K562 (cell line): ENCODE data around the gene CLCA2. TPM values are rescaled to one million over a fixed set of nuclear protein-coding genes. Genes with fewer than 3 reads are reported as not detected.

Experiments
- C11orf30 ChIP-seq: fragments of 450-650 bp; IDR thresholded peaks from 2 replicates; pipeline ENCODE4 v1.6.1; 2016; ENCODE audit warnings: low read depth, mild to moderate bottlenecking
- FOXA3 ChIP-seq, 2 experiments: fragments of 450-650 bp in 1 of 2; sonication (generic) in 1 of 2; formaldehyde crosslinking; IDR thresholded peaks in 1 of 2; conservative IDR thresholded peaks in 1 of 2; 2 replicates each; pipeline versions ENCODE4 v1.4.0 to v1.8.0; 2020 to 2022; ENCODE audit warnings: mild to moderate bottlenecking in 2 of 2, missing genetic modification reagents in 1 of 2
- FOXJ2 ChIP-seq: fragments of 200-800 bp; sonication (Bioruptor generic); IDR thresholded peaks from 2 replicates; pipeline ENCODE4 v1.6.1; 2016; ENCODE audit warnings: missing genetic modification characterization, missing compliant biosample characterization
- HNRNPUL1 ChIP-seq: fragments of 200-400 bp; formaldehyde crosslinking; IDR thresholded peaks from 2 replicates; pipeline ENCODE4 v1.6.1; 2017; ENCODE audit warnings: low read length
- MAZ ChIP-seq, 2 experiments: fragments of 450-650 bp in 1 of 2; sonication (generic) in 1 of 2; formaldehyde crosslinking; IDR thresholded peaks in 1 of 2; conservative IDR thresholded peaks in 1 of 2; 2 replicates each; pipeline versions ENCODE4 v1.4.0 to v1.5.0; 2020; ENCODE audit warnings: mild to moderate bottlenecking in 1 of 2, missing genetic modification reagents in 1 of 2
- MCM7 ChIP-seq, 2 experiments: fragments of 450-650 bp; IDR thresholded peaks; 2 replicates each; pipeline ENCODE4 v1.6.1; 2016 to 2018
- MITF ChIP-seq: IDR thresholded peaks from 2 replicates; pipeline ENCODE4 v1.6.1; 2014; ENCODE audit warnings: antibody characterized with exemption
- MYBL2 ChIP-seq, 2 experiments: fragments of 450-650 bp in 1 of 2; sonication (generic) in 1 of 2; formaldehyde crosslinking in 1 of 2; IDR thresholded peaks; 2 replicates each; pipeline versions ENCODE4 v1.6.1 to v1.8.1; 2017 to 2022; ENCODE audit warnings: borderline replicate concordance in 1 of 2, inconsistent platforms in 1 of 2, low read depth in 1 of 2, mild to moderate bottlenecking in 1 of 2, missing genetic modification reagents in 1 of 2, moderate library complexity in 1 of 2
- MYNN ChIP-seq, 2 experiments: sonication (generic); formaldehyde crosslinking in 1 of 2; IDR thresholded peaks; 2 replicates each; pipeline versions ENCODE4 v1.5.0 to v1.6.1; 2016 to 2020; ENCODE audit warnings: antibody characterized with exemption in 1 of 2, missing genetic modification reagents in 1 of 2
- NCOA2 ChIP-seq, 2 experiments: fragments of 450-650 bp; IDR thresholded peaks; 2 replicates each; pipeline ENCODE4 v1.6.1; 2018; ENCODE audit warnings: mild to moderate bottlenecking in 2 of 2, moderate library complexity in 1 of 2; ENCODE audit not compliant: partially characterized antibody in 2 of 2
- NCOR1 ChIP-seq: fragments of 450-650 bp; IDR thresholded peaks from 2 replicates; pipeline ENCODE4 v1.6.1; 2016; ENCODE audit warnings: mild to moderate bottlenecking, moderate library complexity
- RBM22 ChIP-seq: fragments of 200-400 bp; formaldehyde crosslinking; IDR thresholded peaks from 2 replicates; pipeline ENCODE4 v1.6.1; 2018; ENCODE audit warnings: low read length, low read depth; ENCODE audit not compliant: poor library complexity, severe bottlenecking
- SRF ChIP-seq, 2 experiments: fragments of 250-450, 450-650 bp in 1 of 2; sonication (Bioruptor Pico) in 1 of 2; sonication (generic) in 1 of 2; formaldehyde crosslinking; IDR thresholded peaks; 2 replicates each; pipeline versions ENCODE4 v1.5.0 to v1.5.1; 2020 to 2022; ENCODE audit warnings: mild to moderate bottlenecking in 1 of 2, missing genetic modification reagents in 1 of 2
- ZBTB2 ChIP-seq: fragments of 450-650 bp; IDR thresholded peaks from 2 replicates; pipeline ENCODE4 v1.6.1; 2016; ENCODE audit warnings: antibody characterized with exemption
- ZNF134 ChIP-seq: fragments of 250-450 bp; sonication (Bioruptor Pico); conservative IDR thresholded peaks from 2 replicates; pipeline ENCODE4 v1.4.0; 2020
- ZNF165 ChIP-seq: fragments of 250-450 bp; sonication (Bioruptor Pico); IDR thresholded peaks from 2 replicates; pipeline ENCODE4 v1.4.0; 2020; ENCODE audit warnings: borderline replicate concordance
- ZNF551 ChIP-seq: fragments of 250-450 bp; sonication (Bioruptor Pico); IDR thresholded peaks from 2 replicates; pipeline ENCODE4 v1.5.0; 2021; ENCODE audit warnings: mild to moderate bottlenecking, moderate library complexity
- ZNF592 ChIP-seq: fragments of 450-650 bp; IDR thresholded peaks from 2 replicates; pipeline ENCODE4 v1.6.1; 2017; ENCODE audit warnings: antibody characterized with exemption, mild to moderate bottlenecking
- polyA plus RNA-seq, 8 experiments: library from polyadenylated mRNA; depleted of rRNA in 4 of 8; stranded (reverse) in 5 of 8; unstranded in 3 of 8; fragments of >200 nt; fragmentation: Nextera tagmentation in 2 of 8; fragmentation: Illumina TruSeq in 1 of 8; extraction: Ambion mirVana in 2 of 8; extraction: Trizol in 1 of 8; gene quantifications; 2 replicates each; pipeline versions ENCODE4 v1.2.1 to v1.2.3, GENCODE V29; 2011 to 2014; ENCODE audit warnings: inconsistent platforms in 1 of 8, missing spikeins in 1 of 8
- total RNA-seq, 7 experiments: library from RNA; depleted of rRNA in 6 of 7; stranded (reverse); fragments of >200 nt in 6 of 7; fragmentation: Illumina TruSeq in 2 of 7; extraction: Trizol in 2 of 7; gene quantifications; 2 replicates each; pipeline versions ENCODE4 v1.2.1 to v1.2.3, GENCODE V29; 2011 to 2021; ENCODE audit warnings: low replicate concordance in 1 of 7
- TF ChIP-seq, protein P1 (sequence below), 3 experiments: fragments of 200-800 bp in 1 of 3; sonication (Bioruptor generic) in 1 of 3; sonication (generic) in 1 of 3; formaldehyde crosslinking in 1 of 3; IDR thresholded peaks; 2 replicates each; pipeline versions ENCODE4 v1.6.1 to v1.8.0; 2016 to 2022; ENCODE audit warnings: mild to moderate bottlenecking in 2 of 3, missing compliant biosample characterization in 2 of 3, missing genetic modification characterization in 2 of 3, missing genetic modification reagents in 1 of 3

Gene CLCA2
- total and polyA plus RNA-seq, 9 of the 15 experiments (the other 6 are each of a cell fraction or from before 2014, with no cell fraction given), result 0.03 TPM; not detected in 8

DNA sequence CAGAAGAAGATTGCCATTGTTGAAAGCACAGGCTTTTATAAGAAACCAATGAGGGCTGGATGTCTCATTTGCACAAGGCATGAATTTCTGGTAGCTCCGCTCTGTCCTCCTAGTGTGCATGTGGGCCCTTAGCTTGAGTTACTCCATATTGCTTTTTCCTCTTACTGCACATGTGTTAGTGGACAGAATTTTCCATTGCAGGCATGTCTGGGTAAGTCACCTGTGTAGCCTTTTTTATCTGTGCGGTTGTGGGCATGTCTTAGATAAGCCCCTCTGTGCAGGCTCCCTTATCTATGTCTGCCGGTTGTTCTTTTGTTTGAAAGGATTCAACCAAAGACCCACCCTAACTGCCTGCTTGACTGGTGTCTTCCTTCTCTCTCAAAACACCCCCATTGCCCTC is 37.5 kb downstream of the CLCA2 start (continued):
- TF ChIP-seq SRF (CRISPR knock-in tag; IDR thresholded peaks at IDR 0.05) (peak in 1 of 2 experiments; percentile 66; a peak in 1 of 4 replicates), MYBL2 (IDR thresholded peaks at IDR 0.05; ENCODE audit: low read depth) (peak; percentile 59), MYBL2 (CRISPR knock-in tag; IDR thresholded peaks at IDR 0.05; ENCODE audit: borderline replicate concordance) (no peak), RBM22 (no peak), ZNF592 (peak; percentile 100), FOXJ2 (no peak), ZBTB2 (peak; percentile 66), HNRNPUL1 (no peak), ZNF134 (peak; percentile 77), FOXA3 (CRISPR knock-in tag; conservative IDR thresholded peaks at IDR 0.05 in 1 of 2, IDR thresholded peaks at IDR 0.05 in 1 of 2) (peak in 1 of 2 experiments; percentile 70; a peak in 2 of 4 replicates), MCM7 (IDR thresholded peaks at IDR 0.05) (no peak), MAZ (CRISPR knock-in tag; conservative IDR thresholded peaks at IDR 0.05 in 1 of 2, IDR thresholded peaks at IDR 0.05 in 1 of 2) (peak in 1 of 2 experiments; percentile 98; a peak in 3 of 4 replicates), ZNF551 (CRISPR knock-in tag) (peak; percentile 85; the same call in 1 of the 2 replicates), NCOA2 (IDR thresholded peaks at IDR 0.05; ENCODE audit: partially characterized antibody in 2 of 2) (peak in 1 of 2 experiments; percentile 46), C11orf30 (no peak), NCOR1 (peak; percentile 90), ZNF165 (CRISPR knock-in tag) (peak; percentile 93; the same call in 1 of the 2 replicates), MITF (no peak), MYNN (IDR thresholded peaks at IDR 0.05) (peak; percentile 35; the same call in 1 of the 2 replicates), MYNN (CRISPR knock-in tag; IDR thresholded peaks at IDR 0.05) (no peak)
- TF ChIP-seq, protein P1, sequence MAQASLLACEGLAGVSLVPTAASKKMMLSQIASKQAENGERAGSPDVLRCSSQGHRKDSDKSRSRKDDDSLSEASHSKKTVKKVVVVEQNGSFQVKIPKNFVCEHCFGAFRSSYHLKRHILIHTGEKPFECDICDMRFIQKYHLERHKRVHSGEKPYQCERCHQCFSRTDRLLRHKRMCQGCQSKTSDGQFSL (CRISPR knock-in tag; IDR thresholded peaks at IDR 0.05), result peak; percentile 91
- TF ChIP-seq, protein P1 (tag; IDR thresholded peaks at IDR 0.05), result peak in 1 of 2 experiments; percentile 96; a peak in 2 of 4 replicates
